ENCODE measurements around the gene RAB3GAP2.
"Not testable (repeated sequence)": the region's sequence is repeated elsewhere in the genome, so short reads cannot be mapped to it uniquely, and the experiment has no call there.

RAB3GAP2 gene

GRCh38 chr1:220281159-220281574 is 8.9 kb upstream of the RAB3GAP2 start:
- no peak for DNase-seq (ENCODE audit: low read depth)

DNA sequence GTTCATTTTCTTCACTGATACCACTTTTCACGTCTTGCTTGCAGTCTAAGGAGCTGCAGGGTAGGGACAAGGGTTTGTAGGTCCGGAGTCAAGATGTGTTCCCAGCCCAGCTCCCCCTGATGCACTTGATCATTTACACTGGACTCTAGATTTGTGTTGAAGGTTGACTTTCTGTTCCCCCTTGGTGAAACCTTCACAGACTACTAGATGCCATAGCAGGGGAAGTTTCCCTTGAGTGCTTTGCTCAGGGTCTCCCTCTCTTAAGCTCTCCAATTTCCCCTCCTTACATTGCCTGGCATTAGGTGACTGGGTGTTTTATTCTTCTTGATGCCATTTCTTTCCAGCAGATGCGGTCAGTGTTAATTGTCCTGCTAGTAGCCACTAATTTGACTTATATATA is 8.0 kb upstream of the RAB3GAP2 start:
- DNase-seq (ENCODE audit: low read depth), result no peak

DNA sequence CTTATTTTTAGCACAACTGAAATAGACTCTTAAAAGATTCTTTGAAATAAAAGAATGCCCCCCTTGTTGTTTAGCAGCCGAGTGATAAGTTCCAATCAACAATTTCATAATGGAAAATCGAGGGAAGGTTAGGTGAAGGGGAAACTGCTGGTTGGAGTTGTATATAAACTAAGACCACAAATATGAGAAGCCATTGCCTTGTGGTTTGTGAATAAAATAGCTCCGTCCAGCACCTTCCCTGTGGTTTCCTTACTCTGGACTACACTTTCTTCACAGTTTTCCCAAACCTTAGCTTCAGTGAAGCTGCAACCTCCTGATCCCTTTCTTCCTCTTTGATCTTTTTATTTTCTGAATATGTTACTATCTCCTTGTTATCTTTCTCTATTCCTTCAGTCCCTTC is 6.7 kb upstream of the RAB3GAP2 start:
- no peak for DNase-seq (ENCODE audit: low read depth)

DNA sequence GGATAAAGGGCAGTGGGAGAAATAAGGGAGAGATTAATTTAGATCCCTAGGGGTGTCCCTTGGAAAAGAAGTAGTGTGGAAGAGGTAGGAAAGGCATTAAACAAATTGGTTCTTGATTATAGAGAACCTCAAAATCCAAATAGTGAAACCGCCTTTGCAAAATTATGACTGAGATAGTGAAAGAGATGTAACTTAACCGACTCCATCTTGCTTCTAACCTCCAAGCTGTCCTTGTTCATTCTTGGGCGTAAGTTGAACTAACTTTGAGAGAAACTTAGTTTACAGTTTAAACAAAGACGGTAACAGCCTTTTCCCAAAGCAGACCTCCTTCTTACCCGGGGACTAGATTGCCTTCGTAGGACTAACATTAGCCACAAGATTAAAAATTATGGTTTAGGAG is 3.2 kb upstream of the RAB3GAP2 start:
- DNase-seq (ENCODE audit: low read depth), result no peak

DNA sequence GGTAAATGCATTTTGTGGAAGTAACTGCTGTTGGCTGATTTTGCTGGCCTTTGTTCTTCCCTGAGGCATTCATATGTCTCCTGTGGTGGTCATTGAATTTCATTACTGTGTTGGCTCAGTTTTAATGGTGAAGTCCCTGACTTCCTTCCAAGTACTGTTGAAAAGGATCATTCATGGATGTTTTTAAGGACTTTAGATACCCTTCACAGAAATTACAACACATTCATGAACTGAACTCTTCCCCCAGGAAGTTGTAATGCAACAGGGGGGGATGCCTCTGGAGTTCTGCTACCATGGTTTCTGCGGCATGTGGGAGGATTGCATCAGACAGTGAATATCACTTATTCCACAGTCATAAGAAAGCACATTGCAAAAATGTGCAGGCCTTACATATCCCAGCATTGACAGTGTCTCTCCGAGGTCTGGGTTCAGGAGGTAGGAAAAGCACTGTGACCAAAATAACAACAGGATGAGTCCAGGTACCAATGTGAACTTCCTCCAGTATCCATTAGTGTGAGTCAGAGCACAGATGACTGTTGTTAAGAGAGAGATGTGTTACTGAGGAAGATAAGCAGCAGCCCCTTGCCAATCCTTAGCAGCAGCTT is 2.1 kb upstream of the RAB3GAP2 start:
- DNase-seq (ENCODE audit: low read depth), result no peak

DNA sequence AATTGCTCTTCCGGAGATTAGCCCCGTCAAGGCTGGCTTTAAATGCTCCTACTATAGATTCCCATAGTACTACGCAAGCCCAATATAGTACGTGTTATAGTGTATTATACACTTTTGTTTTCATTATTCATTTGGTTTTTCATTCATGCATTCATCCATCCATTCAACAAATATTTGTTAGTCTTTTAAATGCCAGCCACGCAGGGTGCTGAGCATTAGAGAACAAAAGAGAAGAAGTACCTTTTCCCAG is 513 bp upstream of the RAB3GAP2 start:
- no peak for DNase-seq (ENCODE audit: low read depth)

DNA sequence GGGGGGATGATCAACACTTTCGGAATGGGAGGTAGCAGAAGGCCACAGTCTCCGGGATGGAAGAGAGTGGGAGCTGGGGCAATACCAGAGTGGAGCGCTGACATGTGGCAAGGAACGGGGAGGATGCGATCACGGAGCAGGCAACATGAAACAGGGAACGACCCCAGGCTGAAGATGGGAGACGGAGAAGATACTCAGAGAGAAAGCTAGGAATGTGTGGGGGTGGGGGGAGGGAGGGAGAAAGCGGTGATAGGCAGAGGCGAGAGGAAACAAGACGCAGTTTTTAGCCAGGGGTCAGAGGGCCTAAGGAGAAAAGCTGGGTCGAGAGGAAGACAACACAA is 577 bp downstream of the RAB3GAP2 start:
- no peak for DNase-seq (ENCODE audit: low read depth)

DNA sequence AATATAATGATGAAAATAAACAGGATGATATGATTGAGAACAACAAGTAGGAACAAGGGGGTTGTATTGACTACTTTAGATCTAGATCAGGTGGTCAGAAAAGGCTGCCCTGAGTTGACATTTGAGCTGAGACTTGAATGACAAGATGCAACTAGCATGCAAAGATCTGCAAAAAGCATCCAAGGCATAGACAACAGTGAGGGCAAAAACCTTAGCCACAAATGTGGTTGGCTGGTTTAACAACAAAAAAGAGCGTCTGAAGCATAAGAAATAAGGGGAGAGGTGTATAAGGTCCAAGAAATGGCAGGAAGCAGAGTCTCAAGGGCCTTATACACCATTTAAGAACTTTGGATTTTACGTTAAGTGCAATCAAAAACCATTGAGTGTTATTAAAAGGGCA is 3.2 kb downstream of the RAB3GAP2 start:
- no peak for DNase-seq (ENCODE audit: low read depth)

GRCh38 chr1:220267630-220268029 is 4.6 kb downstream of the RAB3GAP2 start:
- no peak for DNase-seq (ENCODE audit: low read depth)

DNA sequence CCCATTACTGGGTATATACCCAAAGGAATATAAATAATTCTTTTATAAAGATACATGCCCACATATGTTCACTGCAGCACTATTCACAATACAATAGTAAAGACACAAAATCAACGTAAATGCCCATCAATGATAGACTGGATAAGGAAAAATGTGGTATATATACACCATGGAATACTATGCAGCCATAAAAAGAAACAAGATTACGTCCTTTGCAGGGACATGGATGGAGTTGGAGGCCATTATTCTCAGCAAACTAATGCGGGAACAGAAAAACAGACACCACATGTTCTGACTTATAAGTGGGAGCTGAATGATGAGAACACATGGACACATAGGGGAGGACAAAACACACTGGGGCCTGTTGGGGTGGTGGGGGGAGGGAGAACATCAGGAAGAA is 12.0 kb downstream of the RAB3GAP2 start:
- DNase-seq (ENCODE audit: low read depth), result not testable (repeated sequence)

GRCh38 chr1:220259756-220260155 is 12.5 kb downstream of the RAB3GAP2 start:
- DNase-seq (ENCODE audit: low read depth), result not testable (repeated sequence)

DNA sequence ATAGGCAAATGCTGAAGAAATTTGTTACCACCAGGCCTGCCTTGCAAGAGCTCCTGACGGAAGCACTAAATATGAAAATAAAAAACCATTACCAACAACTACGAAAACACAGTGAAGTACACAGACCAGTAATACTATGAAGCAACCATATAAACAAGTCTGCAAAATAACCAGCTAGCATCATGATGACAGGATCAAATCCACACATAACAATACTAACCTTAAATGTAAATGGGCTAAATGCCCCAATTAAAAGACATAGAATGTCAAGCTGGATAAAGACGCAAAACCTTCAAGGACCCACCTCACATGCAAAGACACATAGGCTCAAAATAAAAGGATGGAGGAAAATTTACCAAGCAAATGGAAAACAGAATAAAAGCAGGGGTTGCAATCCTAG is 16.1 kb downstream of the RAB3GAP2 start:
- not testable (repeated sequence) for DNase-seq (ENCODE audit: low read depth)

GRCh38 chr1:220255204-220255603 is 17.0 kb downstream of the RAB3GAP2 start:
- no peak for DNase-seq (ENCODE audit: low read depth)

GRCh38 chr1:220253290-220253689 is 19.0 kb downstream of the RAB3GAP2 start:
- DNase-seq (ENCODE audit: low read depth), result not testable (repeated sequence)

DNA sequence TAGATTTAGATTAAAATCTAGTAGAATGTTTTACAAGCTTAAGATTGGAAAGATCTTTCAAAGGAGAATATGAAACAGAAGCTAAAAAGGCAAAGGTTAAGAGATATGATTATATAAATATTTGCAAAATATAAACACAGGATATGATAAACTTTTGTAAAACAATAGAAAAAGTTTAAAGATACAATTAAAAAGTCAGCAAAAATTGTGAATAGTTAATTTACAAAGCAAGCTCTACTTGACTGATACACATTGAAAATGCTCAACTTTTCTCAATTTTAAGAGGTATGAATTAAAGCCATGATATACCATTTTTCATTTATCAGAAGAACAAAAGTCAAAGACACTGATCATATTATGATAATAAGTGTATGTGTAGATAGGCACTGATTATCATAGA is 21.0 kb downstream of the RAB3GAP2 start:
- no peak for DNase-seq (ENCODE audit: low read depth)

DNA sequence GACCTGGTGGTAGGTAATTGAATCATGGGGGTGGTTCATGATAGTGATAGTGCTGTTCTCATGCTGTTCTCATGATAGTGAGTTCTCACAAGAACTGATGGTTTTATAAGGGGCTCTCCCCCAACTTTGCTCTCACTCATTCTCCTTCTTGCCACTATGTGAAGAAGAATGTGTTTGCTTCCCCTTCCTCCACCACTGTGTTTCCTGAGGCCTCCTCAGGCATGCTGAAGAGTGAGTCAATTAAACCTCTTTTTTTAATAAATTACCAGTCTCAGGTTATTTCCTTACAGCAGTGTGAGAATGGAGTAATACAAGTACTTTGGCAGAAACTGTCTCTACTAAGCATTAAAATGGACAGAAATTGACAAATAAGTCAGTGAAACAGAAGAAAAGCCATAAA is 21.6 kb downstream of the RAB3GAP2 start:
- DNase-seq (ENCODE audit: low read depth), result no peak

GRCh38 chr1:220249522-220249921 is 22.7 kb downstream of the RAB3GAP2 start:
- no peak for DNase-seq (ENCODE audit: low read depth)

DNA sequence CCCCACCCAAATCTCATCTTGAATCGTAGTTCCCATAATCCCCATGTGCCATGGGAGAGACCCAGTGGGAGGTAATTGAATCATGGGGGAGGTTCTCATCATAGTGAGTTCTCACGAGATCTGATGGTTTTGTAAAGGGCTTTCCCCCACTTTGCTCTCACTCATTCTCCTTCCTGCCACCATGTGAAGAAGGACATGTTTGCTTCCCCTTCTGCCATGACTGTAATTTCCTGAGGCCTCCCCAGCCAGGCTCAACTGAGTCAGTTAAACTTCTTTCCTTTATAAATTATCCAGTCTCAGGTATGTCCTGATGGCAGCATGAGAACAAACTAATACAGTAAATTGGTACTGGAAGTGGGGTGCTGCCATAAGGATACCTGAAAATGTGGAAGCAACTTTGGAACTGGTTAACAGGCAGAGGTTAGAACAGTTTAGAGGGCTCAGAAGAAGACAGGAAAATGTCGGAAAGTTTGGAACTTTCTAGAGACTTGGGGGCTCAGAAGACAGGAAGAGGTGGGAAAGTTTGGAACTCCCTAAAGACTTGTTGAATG is 23.5 kb downstream of the RAB3GAP2 start:
- not testable (repeated sequence) for DNase-seq (ENCODE audit: low read depth)

GRCh38 chr1:220245900-220246299 is 26.4 kb downstream of the RAB3GAP2 start:
- not testable (repeated sequence) for DNase-seq (ENCODE audit: low read depth)

- no peak for DNase-seq (ENCODE audit: low read depth)
These were observed 28.3 kb downstream of the RAB3GAP2 start for GRCh38 chr1:220243947-220244346.

GRCh38 chr1:220241072-220241663 is 31.1 kb downstream of the RAB3GAP2 start:
- DNase-seq (ENCODE audit: low read depth), result no peak

- DNase-seq (ENCODE audit: low read depth), result no peak
These were observed 32.3 kb downstream of the RAB3GAP2 start for GRCh38 chr1:220239966-220240365.

DNA sequence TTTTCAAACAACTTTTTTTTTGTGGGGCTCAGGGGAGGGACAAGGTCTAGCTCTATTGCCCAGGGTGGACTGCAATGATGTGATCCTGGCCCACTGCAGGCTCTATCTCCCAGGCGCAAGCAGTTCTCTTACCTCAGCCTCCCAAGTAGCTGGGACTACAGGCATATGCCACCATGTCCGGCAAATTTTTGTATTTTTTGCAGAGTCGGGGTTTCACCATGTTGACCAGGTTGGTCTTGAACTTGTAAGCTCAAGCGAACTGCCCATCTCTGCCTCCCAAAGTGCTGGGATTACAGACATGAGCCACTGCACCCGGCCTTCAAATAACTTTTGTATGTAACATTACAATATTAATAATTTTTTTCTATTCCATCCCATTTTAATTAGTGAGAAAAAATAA is 33.0 kb downstream of the RAB3GAP2 start:
- no peak for DNase-seq (ENCODE audit: low read depth)

DNA sequence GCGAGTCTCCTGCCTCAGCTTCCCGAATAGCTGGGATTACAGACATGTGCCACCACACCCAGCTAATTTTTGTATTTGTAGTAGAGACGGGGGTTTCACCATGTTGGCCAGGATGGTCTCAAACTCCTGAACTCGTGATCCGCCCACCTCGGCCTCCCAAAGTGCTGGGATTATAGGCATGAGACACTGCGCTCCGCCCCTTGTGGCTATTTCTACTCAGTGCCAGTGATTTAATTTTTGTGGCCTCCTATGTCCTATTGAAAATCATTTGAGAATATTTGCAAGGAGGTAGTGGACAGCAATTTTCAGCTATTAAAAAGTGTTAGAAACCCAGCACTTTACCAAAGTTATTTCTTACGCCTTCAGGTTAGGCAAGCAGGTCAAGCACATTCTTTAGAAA is 36.0 kb downstream of the RAB3GAP2 start:
- not testable (repeated sequence) for DNase-seq (ENCODE audit: low read depth)

All from stimulated activated CD8-positive, alpha-beta memory T cell treated with anti-CD3 and anti-CD28 coated beads, Interleukin-12 subunit alpha, Interleukin-12 subunit beta, amount 100 ng/mL, for 4 hours (primary cell).